ACHN (cell line): ENCODE results near the gene DOCK4.

Experiments
- DNase-seq: peaks from one replicate; pipeline ENCODE4 v3.0.0-alpha.2; 2015
- in situ Hi-C: cut with HindIII; loops from 2 replicates; pipeline ENCODE4 v1.10.0; 2017; ENCODE audit warnings: low sequenced_read_pairs, low pct_ligation_motif_present, low pct_unique_long_range_greater_than_20kb

DOCK4 gene

GRCh38 chr7:112171673-112172072 is 34.5 kb downstream of the DOCK4 start:
- DNase-seq, result no peak
- in situ Hi-C loops, result no loop called here

- DNase-seq, result no peak
- in situ Hi-C loops, result no loop called here
These were observed 37.3 kb downstream of the DOCK4 start for GRCh38 chr7:112168915-112169314.

- DNase-seq, result no peak
- in situ Hi-C loops, result no loop called here
These were observed 39.1 kb downstream of the DOCK4 start for GRCh38 chr7:112167147-112167546.

- peak; percentile 25 for DNase-seq
- in situ Hi-C loops, result no loop called here
These were observed 43.3 kb downstream of the DOCK4 start for GRCh38 chr7:112162784-112163506.

- DNase-seq, result peak; percentile 87
- in situ Hi-C loops, result no loop called here
These were observed 43.9 kb downstream of the DOCK4 start for GRCh38 chr7:112162142-112162766.

GRCh38 chr7:112161253-112162141 is 44.7 kb downstream of the DOCK4 start:
- DNase-seq, result peak; percentile 21
- in situ Hi-C loops, result no loop called here

GRCh38 chr7:112160771-112161150 is 45.4 kb downstream of the DOCK4 start:
- peak; percentile 16 for DNase-seq
- in situ Hi-C loops, result no loop called here

- peak; percentile 72 for DNase-seq
These were observed 45.9 kb downstream of the DOCK4 start for GRCh38 chr7:112160130-112160770.

GRCh38 chr7:112159351-112159750 is 46.8 kb downstream of the DOCK4 start:
- no peak for DNase-seq
- in situ Hi-C loops, result no loop called here

More at GRCh38 chr7:112160130-112160770, 45.9 kb downstream of the DOCK4 start:
- in situ Hi-C loops, result no loop called here

GRCh38 chr7:112157072-112157471 is 49.1 kb downstream of the DOCK4 start:
- in situ Hi-C loops, result no loop called here
- peak; percentile 11 for DNase-seq

GRCh38 chr7:112156412-112156811 is 49.8 kb downstream of the DOCK4 start:
- no peak for DNase-seq
- in situ Hi-C loops, result no loop called here

- DNase-seq, result no peak
- in situ Hi-C loops, result no loop called here
These were observed 51.5 kb downstream of the DOCK4 start for GRCh38 chr7:112154690-112155089.

- DNase-seq, result no peak
- in situ Hi-C loops, result no loop called here
These were observed 54.0 kb downstream of the DOCK4 start for GRCh38 chr7:112152186-112152585.

GRCh38 chr7:112150823-112151641 is 55.2 kb downstream of the DOCK4 start:
- no peak for DNase-seq
- in situ Hi-C loops, result no loop called here

GRCh38 chr7:112149734-112150133 is 56.5 kb downstream of the DOCK4 start:
- no peak for DNase-seq
- in situ Hi-C loops, result no loop called here

GRCh38 chr7:112147793-112148361 is 58.3 kb downstream of the DOCK4 start:
- in situ Hi-C loops, result no loop called here
- DNase-seq, result no peak

- in situ Hi-C loops, result no loop called here
- DNase-seq, result no peak
These were observed 61.0 kb downstream of the DOCK4 start for GRCh38 chr7:112145206-112145605.
